ENCODE measurements around the gene PATE1. TPM values are rescaled to one million over a fixed set of nuclear protein-coding genes. Genes with fewer than 3 reads are reported as not detected.

PATE1 gene
- total RNA-seq, 4 donors from 2014 or later, result not detected

GRCh38 chr11:125756050-125756449, 10.0 kb downstream of the PATE1 start:
- H3K4me3 ChIP-seq, result no peak overlapping the region
- no peaks in the 10 kb centered on the region for H3K4me1 ChIP-seq
- H3K27ac ChIP-seq, result no peak overlapping the region
- H3K27me3 ChIP-seq, result no peaks in the 10 kb centered on the region
- intact Hi-C loops (cut with DNase I), result no loop called here
- H3K9me3 ChIP-seq, result no peaks in the 10 kb centered on the region
- no peak for DNase-seq
- WGBS, 2 donors, result 48 to 87% methylated on average over 3 of the region's 7 CpGs
- no peaks in the 10 kb centered on the region for H3K36me3 ChIP-seq
- TF ChIP-seq, protein P1, sequence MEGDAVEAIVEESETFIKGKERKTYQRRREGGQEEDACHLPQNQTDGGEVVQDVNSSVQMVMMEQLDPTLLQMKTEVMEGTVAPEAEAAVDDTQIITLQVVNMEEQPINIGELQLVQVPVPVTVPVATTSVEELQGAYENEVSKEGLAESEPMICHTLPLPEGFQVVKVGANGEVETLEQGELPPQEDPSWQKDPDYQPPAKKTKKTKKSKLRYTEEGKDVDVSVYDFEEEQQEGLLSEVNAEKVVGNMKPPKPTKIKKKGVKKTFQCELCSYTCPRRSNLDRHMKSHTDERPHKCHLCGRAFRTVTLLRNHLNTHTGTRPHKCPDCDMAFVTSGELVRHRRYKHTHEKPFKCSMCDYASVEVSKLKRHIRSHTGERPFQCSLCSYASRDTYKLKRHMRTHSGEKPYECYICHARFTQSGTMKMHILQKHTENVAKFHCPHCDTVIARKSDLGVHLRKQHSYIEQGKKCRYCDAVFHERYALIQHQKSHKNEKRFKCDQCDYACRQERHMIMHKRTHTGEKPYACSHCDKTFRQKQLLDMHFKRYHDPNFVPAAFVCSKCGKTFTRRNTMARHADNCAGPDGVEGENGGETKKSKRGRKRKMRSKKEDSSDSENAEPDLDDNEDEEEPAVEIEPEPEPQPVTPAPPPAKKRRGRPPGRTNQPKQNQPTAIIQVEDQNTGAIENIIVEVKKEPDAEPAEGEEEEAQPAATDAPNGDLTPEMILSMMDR (IDR thresholded peaks at IDR 0.05), result no peak
- no peak for TF ChIP-seq POLR2A (IDR thresholded peaks at IDR 0.05)

GRCh38 chr11:125762445-125762844, 16.4 kb downstream of the PATE1 start:
- no peaks in the 10 kb centered on the region for H3K4me1 ChIP-seq
- intact Hi-C loops (cut with DNase I), result no loop called here
- no peak for DNase-seq
- H3K27me3 ChIP-seq, result no peaks in the 10 kb centered on the region
- no peak overlapping the region for H3K27ac ChIP-seq
- no peak overlapping the region for H3K4me3 ChIP-seq
- no peak for TF ChIP-seq POLR2A (IDR thresholded peaks at IDR 0.05)
- TF ChIP-seq, protein P1 (IDR thresholded peaks at IDR 0.05), result no peak
- H3K36me3 ChIP-seq, result no peaks in the 10 kb centered on the region
- 81 to 82% methylated on average over 1 of the region's 1 CpG for WGBS, 2 donors
- no peaks in the 10 kb centered on the region for H3K9me3 ChIP-seq

DNA sequence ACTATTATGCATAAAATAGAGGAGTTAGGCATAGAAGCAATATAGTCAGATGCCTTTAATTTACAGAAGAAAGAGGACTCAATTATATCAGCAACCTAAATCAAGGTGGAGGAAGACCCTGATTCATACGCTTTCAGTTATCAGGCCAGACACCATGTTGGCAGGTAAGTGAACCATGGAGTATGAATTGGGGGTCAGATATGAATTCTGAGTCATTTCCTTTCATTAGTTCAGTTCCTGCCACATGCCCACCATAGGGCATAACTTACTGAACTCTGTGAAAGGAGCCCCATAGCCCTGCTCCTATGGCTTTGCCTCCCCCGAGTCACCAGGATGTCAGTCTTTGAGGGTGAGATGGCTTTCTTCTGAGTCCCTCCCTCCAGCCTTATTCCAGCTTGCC, 17.4 kb downstream of the PATE1 start:
- WGBS, 2 donors, result 88 to 92% methylated on average over 2 of the region's 2 CpGs
- TF ChIP-seq, protein P1 (IDR thresholded peaks at IDR 0.05), result no peak
- TF ChIP-seq POLR2A (IDR thresholded peaks at IDR 0.05), result no peak
- H3K9me3 ChIP-seq, result no peaks in the 10 kb centered on the region
- no peaks in the 10 kb centered on the region for H3K36me3 ChIP-seq
- no peaks in the 10 kb centered on the region for H3K27me3 ChIP-seq
- DNase-seq, result no peak
- H3K27ac ChIP-seq, result no peak overlapping the region
- H3K4me1 ChIP-seq, result no peaks in the 10 kb centered on the region
- intact Hi-C loops (cut with DNase I), result no loop called here
- H3K4me3 ChIP-seq, result no peak overlapping the region

- no peaks in the 10 kb centered on the region for H3K4me1 ChIP-seq
- intact Hi-C loops (cut with DNase I), result no loop called here
- no peak for TF ChIP-seq POLR2A (IDR thresholded peaks at IDR 0.05)
- TF ChIP-seq, protein P1 (IDR thresholded peaks at IDR 0.05), result no peak
- no peaks in the 10 kb centered on the region for H3K36me3 ChIP-seq
- 31 to 45% methylated on average over 1 of the region's 1 CpG for WGBS, 2 donors
- H3K27me3 ChIP-seq, result no peaks in the 10 kb centered on the region
- no peak for DNase-seq
- H3K4me3 ChIP-seq, result no peak overlapping the region
- no peaks in the 10 kb centered on the region for H3K9me3 ChIP-seq
- H3K27ac ChIP-seq, result no peak overlapping the region
Observed at GRCh38 chr11:125766251-125766650, 20.2 kb downstream of the PATE1 start.

- H3K27me3 ChIP-seq, result no peaks in the 10 kb centered on the region
- whole genome bisulfite sequencing, 2 donors, result 49 to 59% methylated on average over 10 of the region's 10 CpGs
- intact Hi-C loops (cut with DNase I), result no loop called here
- no peak for TF ChIP-seq POLR2A (IDR thresholded peaks at IDR 0.05)
- TF ChIP-seq, protein P1 (IDR thresholded peaks at IDR 0.05), result no peak
- no peak for DNase-seq
- no peaks in the 10 kb centered on the region for H3K4me1 ChIP-seq
- no peaks in the 10 kb centered on the region for H3K36me3 ChIP-seq
- no peak overlapping the region for H3K4me3 ChIP-seq
- H3K9me3 ChIP-seq, result no peaks in the 10 kb centered on the region
- no peak overlapping the region for H3K27ac ChIP-seq
Observed at GRCh38 chr11:125768336-125769046, 22.4 kb downstream of the PATE1 start.
